ENCODE results near the gene CDC42EP1. TPM values are rescaled to one million over a fixed set of nuclear protein-coding genes. Genes with fewer than 3 reads are reported as not detected.

CDC42EP1 gene
- total RNA-seq, 1 experiment from 2014 or later: 43.9 TPM

DNA sequence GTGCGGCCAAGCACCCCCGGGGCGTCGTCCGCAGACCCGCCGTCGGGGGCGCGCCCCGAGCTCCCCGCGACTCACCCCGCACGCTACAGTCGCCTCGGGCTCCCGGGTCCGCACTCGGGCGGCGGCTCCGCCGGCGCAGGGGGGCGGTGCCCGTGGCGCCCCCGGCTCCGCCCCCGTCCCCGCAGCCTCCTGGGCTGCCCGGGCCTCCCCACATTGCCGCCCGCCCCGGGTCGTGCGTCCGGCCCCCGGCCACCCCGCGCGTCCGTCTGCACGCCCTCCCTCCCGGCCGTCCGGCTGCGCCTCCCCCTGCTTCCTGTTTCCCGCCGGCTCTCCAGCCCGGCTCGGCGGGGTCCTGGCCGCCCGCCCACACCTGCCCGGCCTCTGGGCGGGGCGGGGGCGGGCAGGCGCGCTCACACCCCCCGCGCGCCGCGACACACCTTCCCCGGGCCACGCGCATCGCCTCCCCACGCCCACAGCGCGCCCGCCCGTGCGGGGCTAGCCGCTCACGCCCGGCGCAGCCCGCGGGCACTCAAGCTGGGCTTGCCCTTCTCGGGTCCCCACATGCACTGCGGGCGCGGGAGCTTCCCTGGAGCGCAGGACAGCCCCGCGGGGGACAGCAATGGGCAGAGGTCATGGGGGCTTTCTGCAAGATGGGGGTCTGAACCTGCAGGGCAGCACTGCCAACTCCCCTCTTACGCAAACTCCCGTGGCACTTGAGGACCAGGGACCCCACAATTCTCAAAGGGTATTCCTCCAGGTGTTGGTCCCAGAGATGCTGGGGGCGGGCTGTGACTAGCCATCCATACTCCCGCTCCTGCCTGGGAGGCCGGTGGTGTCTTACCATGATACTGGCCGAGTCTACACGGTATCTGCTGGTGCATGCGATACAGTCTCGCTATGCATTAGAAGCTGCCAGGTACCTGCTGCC is 40.7 kb upstream of the CDC42EP1 start, which contains the start of gene CARD10:
Gene CARD10 (minus strand): TSS at position 148 of the 928 bp plus-strand sequence. CDS start 215 bp downstream, outside the sequence.
- ATAC-seq: peak; percentile 73
- intact Hi-C loops (cut with micrococcal nuclease): no loop called here

DNA sequence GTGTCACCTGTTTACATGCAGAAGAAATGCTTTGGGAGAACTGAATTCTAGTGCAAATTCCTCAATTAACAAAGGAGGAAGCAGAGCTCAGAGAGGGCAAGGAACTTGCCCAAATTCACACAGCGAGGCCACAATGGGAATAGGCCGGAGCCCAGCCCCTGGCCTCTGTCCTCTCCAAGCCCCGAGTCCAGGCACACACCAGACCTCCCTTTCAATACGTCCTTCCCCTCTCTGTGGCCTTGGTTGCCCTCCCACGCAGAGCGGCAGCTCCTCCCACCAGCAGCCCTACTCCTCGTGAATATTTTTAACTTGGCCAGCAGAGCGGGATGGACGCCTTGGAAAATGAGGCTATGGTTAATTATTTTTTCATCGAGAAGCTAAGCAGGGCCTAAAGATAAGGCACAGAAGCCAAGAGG is 39.5 kb upstream of the CDC42EP1 start:
- ChIA-PET POLR2A (ENCODE audit: unreplicated experiment) (no interaction called here), CTCF (no interaction called here)
- TF ChIP-seq EZH2phosphoT487 (IDR thresholded peaks at IDR 0.05; ENCODE audit: borderline replicate concordance, low read length): no peak
- no peaks in the 10 kb centered on the region for H3K9me2 ChIP-seq (replicated peaks; ENCODE audit: low read length)
- no TSS peak for BruUV-seq (replicated peaks)
- H3K9me3 ChIP-seq (ENCODE audit: low read length): no peaks in the 10 kb centered on the region
- ATAC-seq: no peak
- DNase-seq: no peak
- no peak overlapping the region for H2AFZ ChIP-seq (ENCODE audit: low read length)
- no peak overlapping the region for H3K4me3 ChIP-seq (ENCODE audit: low read length)
- H3K79me2 ChIP-seq (ENCODE audit: low read length): peaks cover 30% of the 10 kb centered on the region
- H3F3A ChIP-seq (ENCODE audit: low read length, unreplicated experiment): no peaks in the 10 kb centered on the region
- H3K36me3 ChIP-seq (ENCODE audit: low read depth, low read length): peaks cover 9% of the 10 kb centered on the region
- peaks cover 15% of the 10 kb centered on the region for H3K4me1 ChIP-seq (ENCODE audit: insufficient read depth, low read length)
- no peak overlapping the region for H3K4me2 ChIP-seq (ENCODE audit: low read length)
- H3K27me3 ChIP-seq (ENCODE audit: low read length): no peaks in the 10 kb centered on the region
- H3K9ac ChIP-seq (ENCODE audit: low read length): no peak overlapping the region
- intact Hi-C loops (cut with micrococcal nuclease): no loop called here
- no peak overlapping the region for H3K27ac ChIP-seq (ENCODE audit: low read length)
- H4K20me1 ChIP-seq (ENCODE audit: low read length): no peaks in the 10 kb centered on the region

More for the DNA sequence above, 40.7 kb upstream of the CDC42EP1 start, which contains the start of gene CARD10:
- Histone ChIP-seq H3K9me2 (replicated peaks; ENCODE audit: low read length) (no peaks in the 10 kb centered on the region), H3K9ac (ENCODE audit: low read length) (peak within 1 kb of the TSS; percentile 71), H2AFZ (ENCODE audit: low read length) (peak within 1 kb of the TSS; percentile 64), H3K4me3 (ENCODE audit: low read length) (peak within 1 kb of the TSS; percentile 81), H3K4me2 (ENCODE audit: low read length) (peak within 1 kb of the TSS; percentile 97), H3K4me1 (ENCODE audit: insufficient read depth, low read length) (peaks cover 4% of the 10 kb centered on the region; the same call in 1 of the 2 replicates), H3K27ac (ENCODE audit: low read length) (no peak within 1 kb of the TSS), H3K79me2 (ENCODE audit: low read length) (peaks cover 30% of the 10 kb centered on the region), H3K9me3 (ENCODE audit: low read length) (no peaks in the 10 kb centered on the region), H3K27me3 (ENCODE audit: low read length) (no peaks in the 10 kb centered on the region), H4K20me1 (ENCODE audit: low read length) (no peaks in the 10 kb centered on the region), H3K36me3 (ENCODE audit: low read depth, low read length) (peaks cover 9% of the 10 kb centered on the region), H3F3A (ENCODE audit: low read length, unreplicated experiment) (no peaks in the 10 kb centered on the region)
- BruUV-seq (replicated peaks): no TSS peak
- TF ChIP-seq EZH2phosphoT487 (IDR thresholded peaks at IDR 0.05; ENCODE audit: borderline replicate concordance, low read length) (no peak), CTCF (conservative IDR thresholded peaks at IDR 0.05; ENCODE audit: low read depth, low read length) (no peak), EZH2 (IDR thresholded peaks at IDR 0.05; ENCODE audit: low read length, unreplicated experiment) (no peak)
- ChIA-PET CTCF (no interaction called here), POLR2A (ENCODE audit: unreplicated experiment) (no interaction called here)
- peak; percentile 51 for DNase-seq

GRCh38 chr22:37521236-37521739 is 39.0 kb upstream of the CDC42EP1 start:
- Histone ChIP-seq H3K9me2 (replicated peaks; ENCODE audit: low read length) (no peaks in the 10 kb centered on the region), H3K36me3 (ENCODE audit: low read depth, low read length) (peaks cover 7% of the 10 kb centered on the region), H3K27ac (ENCODE audit: low read length) (no peak overlapping the region), H3K27me3 (ENCODE audit: low read length) (no peaks in the 10 kb centered on the region), H2AFZ (ENCODE audit: low read length) (no peak overlapping the region), H4K20me1 (ENCODE audit: low read length) (no peaks in the 10 kb centered on the region), H3K9me3 (ENCODE audit: low read length) (no peaks in the 10 kb centered on the region), H3K79me2 (ENCODE audit: low read length) (peaks cover 26% of the 10 kb centered on the region), H3K9ac (ENCODE audit: low read length) (no peak overlapping the region), H3K4me1 (ENCODE audit: insufficient read depth, low read length) (peaks cover 20% of the 10 kb centered on the region), H3F3A (ENCODE audit: low read length, unreplicated experiment) (no peaks in the 10 kb centered on the region), H3K4me2 (ENCODE audit: low read length) (no peak overlapping the region), H3K4me3 (ENCODE audit: low read length) (no peak overlapping the region)
- no TSS peak for BruUV-seq (replicated peaks)
- intact Hi-C loops (cut with micrococcal nuclease): no loop called here
- CTCF ChIA-PET: no interaction called here
- POLR2A ChIA-PET (ENCODE audit: unreplicated experiment): no interaction called here
- ATAC-seq (no peak), DNase-seq (no peak)
- TF ChIP-seq EZH2 (IDR thresholded peaks at IDR 0.05; ENCODE audit: low read length, unreplicated experiment) (no peak), EZH2phosphoT487 (IDR thresholded peaks at IDR 0.05; ENCODE audit: borderline replicate concordance, low read length) (no peak), CTCF (conservative IDR thresholded peaks at IDR 0.05; ENCODE audit: low read depth, low read length) (no peak)
